HG02973 (cell line): Measurements from ENCODE around the gene CNNM2.

Experiments used
- ATAC-seq: cut with Tn5 transposase; IDR thresholded peaks from one replicate; pipeline ENCODE4 v1.9.1; 2021; ENCODE audit warnings: moderate library complexity; ENCODE audit not compliant: unreplicated experiment

CNNM2 gene

DNA sequence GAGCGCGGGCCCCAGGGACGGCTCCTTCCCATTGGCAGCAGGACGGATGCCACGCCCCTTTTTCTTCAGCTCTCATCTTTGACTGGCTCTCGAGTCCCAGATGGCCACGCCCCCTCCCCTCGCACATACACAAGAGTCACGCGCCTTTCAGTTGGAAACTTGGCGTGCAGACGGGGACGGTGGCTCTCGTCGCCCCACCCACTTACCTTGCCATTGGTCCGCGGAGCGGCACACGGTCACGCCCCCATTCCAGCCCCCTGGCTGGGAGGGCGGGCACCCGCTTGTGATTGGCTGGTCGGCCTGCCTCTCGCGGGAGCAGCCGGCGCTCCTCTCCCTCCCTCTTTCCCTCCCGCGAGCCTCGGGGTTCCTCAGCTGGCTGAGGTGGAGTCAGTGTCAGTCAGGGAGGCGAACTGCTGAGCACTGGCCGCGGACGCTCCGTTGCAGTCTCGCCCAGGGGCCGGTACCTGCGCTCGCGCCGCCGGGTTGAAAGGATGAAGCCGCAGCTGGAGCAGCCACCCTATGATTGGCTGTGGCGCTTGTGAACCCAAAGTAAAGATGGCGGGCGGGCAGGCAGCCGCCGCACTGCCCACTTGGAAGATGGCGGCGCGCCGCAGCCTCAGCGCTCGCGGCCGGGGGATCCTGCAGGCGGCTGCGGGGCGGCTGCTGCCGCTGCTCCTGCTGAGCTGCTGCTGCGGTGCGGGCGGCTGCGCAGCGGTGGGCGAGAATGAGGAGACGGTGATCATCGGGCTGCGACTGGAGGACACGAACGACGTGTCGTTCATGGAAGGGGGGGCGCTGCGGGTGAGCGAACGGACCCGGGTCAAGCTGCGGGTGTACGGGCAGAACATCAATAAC lies at the start of gene CNNM2:
Gene CNNM2, plus strand, starts transcription at position 333 of the 855 bp plus-strand sequence. Its CDS starts 187 bp downstream, at position 520.
- peak; percentile 85 for ATAC-seq

DNA sequence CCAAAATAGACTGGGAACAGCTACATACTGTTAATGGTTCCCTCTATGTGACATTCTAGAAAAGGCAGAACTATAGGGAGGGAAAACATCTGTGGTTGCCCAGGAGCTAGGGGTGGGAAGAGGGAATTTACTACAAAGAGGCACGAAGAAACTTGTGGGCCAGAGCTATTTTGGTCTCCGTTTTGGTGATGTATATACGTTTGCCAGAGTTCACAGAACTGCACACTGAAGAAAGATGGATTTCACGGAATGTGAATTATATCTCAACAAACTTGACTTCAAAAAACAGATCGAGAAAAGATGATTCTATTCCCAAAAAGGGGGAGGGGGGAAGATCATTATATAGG lies 49.2 kb upstream of the CNNM2 start:
- ATAC-seq = no peak

- no peak for ATAC-seq
These were observed 48.6 kb upstream of the CNNM2 start, which contains the start of gene AS3MT for GRCh38 chr10:102869258-102870198. Gene AS3MT, plus strand, starts transcription at chr10:102869470. Its CDS starts 123 bp downstream, at chr10:102869593.

DNA sequence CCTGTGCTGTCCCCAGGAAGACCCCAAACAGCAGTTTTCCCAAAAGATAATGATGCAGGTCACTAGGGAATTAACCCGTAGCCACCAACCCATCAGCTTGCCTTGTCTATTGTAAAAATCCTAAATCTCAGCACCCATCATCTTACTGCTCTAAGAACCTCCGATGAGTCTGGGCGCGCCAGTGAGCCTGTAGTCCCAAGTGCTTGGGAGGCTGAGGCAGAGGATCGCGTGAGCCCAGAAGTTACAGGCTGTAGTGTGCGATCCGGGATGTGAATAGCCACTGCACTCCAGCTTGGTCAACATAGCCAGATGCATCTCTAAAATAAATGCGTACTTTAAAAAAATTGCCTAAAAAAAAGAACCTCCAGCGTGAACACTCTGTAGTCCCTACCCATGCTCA lies 47.9 kb upstream of the CNNM2 start:
- ATAC-seq = no peak

DNA sequence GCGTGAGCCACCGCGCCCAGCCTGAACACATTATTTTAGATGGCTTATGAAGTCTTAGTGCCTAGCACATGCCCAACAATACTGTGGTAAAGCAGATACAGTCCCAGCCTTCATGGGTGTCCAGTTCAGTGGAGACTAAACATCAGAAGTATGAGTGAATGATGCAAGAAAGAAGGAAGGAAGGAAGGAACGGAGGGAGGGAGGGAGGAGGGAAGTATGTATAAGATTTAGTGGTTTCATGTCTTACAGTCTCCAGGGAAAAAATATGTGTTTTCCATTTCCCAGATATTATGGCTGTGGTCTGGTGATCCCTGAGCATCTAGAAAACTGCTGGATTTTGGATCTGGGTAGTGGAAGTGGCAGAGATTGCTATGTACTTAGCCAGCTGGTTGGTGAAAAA lies 45.9 kb upstream of the CNNM2 start:
- ATAC-seq = no peak

DNA sequence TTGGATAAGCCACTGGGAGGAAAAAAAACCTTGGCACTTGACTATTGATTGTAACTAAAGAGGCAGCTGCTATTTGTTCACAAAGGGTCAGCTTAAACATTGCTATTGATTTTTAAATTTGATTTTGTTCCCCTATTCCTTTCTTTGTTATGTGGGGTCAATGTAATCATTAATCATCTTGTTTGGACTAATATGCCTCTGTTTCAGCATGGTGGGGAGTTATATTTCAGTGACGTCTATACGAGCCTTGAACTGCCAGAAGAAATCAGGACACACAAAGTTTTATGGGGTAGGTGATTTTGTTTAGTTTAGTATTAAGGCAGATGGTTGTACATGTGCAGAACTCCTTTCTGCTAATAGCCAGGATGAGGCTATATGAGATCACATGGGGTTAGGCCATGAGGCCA lies 41.3 kb upstream of the CNNM2 start:
- no peak for ATAC-seq

- ATAC-seq = no peak
These were observed 39.5 kb upstream of the CNNM2 start for GRCh38 chr10:102878629-102879028.

- ATAC-seq = no peak
These were observed 37.8 kb upstream of the CNNM2 start for GRCh38 chr10:102880256-102880655.

- no peak for ATAC-seq
These were observed 30.0 kb upstream of the CNNM2 start for GRCh38 chr10:102888048-102888447.

- no peak for ATAC-seq
These were observed 23.5 kb upstream of the CNNM2 start for GRCh38 chr10:102894466-102895213.

DNA sequence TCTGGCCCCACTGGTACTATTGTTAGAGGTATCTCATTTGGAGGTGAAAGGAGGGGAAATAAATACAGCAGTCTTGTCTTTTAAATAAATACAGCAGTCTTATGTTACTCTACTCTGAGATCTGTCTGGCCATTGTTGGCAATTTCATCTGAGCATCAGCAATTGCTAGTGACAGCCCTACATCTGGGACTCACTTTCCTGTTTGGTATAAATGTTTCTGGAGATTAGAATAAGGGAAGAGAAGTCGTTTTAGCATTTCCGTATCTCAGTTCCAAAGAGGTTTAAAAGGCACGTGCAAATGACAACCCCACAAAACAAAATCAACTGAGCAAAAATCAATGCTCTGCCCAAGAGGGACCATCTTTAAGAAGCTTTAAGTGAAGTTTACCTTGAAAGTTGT lies 18.1 kb upstream of the CNNM2 start:
- ATAC-seq = no peak

GRCh38 chr10:102904346-102904745 lies 13.7 kb upstream of the CNNM2 start:
- no peak for ATAC-seq

GRCh38 chr10:102906507-102906906 lies 11.6 kb upstream of the CNNM2 start:
- ATAC-seq = no peak

DNA sequence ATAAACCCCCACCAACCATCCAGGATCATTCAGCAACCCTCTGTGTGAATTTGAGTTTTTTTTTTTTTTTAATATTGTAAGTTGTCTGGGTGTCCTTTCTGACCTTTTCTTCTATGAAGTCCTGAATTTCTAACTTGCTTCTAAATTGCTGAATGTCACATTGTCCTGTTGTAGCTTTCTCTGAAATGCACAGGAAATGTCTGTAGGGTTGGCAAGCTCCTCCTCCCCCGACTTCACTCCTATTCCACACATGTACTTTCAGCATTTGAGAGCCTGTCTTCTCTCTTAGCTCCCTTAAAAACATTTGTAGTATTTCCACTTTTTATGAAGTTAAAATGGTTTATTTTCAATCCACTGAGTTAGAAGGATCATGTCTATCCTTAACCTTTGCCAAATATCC lies 3.3 kb upstream of the CNNM2 start:
- no peak for ATAC-seq

DNA sequence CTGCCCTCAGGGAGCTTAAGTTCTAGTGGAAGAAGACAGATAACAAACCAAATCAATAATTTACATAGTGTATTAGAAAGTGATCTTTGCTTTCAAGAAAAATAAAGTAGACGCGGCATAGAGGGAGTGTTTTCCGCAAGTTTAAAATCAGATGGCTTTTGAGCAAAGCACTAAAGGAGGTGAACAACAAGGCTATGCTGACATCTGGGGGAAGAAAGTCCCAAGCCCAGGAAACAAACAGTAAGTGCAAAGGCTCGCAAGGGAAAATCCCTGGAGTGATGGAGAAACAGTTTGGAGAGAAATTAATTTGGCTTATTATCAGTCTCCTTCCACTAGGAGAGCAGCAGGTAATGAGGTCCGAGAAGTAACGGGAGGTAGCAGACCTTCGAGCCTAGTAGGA lies 1.9 kb upstream of the CNNM2 start:
- no peak for ATAC-seq

GRCh38 chr10:102917314-102917961 lies 656 bp upstream of the CNNM2 start:
- ATAC-seq = peak; percentile 46

DNA sequence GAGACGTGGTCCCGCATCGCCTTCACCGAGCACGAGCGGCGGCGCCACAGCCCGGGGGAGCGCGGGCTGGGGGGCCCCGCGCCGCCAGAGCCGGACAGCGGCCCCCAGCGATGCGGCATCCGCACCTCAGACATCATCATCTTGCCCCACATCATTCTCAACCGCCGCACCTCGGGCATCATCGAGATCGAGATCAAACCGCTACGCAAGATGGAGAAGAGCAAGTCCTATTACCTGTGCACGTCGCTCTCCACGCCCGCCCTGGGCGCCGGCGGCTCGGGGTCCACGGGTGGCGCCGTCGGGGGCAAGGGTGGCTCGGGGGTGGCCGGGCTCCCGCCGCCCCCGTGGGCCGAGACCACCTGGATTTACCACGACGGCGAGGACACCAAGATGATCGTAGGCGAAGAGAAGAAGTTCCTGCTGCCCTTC lies 737 bp downstream of the CNNM2 start:
- peak; percentile 2 for ATAC-seq

DNA sequence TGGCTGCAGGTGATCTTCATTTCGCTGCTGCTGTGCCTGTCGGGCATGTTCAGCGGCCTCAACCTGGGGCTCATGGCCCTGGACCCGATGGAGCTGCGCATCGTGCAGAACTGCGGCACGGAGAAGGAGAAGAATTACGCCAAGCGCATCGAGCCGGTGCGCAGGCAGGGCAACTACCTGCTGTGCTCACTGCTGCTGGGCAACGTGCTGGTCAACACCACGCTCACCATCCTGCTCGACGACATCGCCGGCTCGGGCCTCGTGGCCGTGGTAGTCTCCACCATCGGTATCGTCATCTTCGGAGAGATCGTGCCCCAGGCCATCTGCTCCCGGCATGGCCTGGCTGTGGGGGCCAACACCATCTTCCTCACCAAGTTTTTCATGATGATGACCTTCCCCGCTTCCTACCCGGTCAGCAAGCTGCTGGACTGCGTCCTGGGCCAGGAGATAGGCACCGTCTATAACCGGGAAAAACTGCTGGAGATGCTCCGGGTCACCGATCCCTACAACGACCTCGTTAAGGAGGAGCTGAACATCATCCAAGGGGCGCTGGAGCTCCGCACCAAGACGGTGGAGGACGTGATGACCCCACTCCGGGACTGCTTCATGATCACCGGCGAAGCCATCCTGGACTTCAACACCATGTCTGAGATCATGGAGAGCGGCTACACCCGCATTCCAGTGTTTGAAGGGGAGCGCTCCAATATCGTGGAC lies 1.3 kb downstream of the CNNM2 start:
- ATAC-seq = no peak

DNA sequence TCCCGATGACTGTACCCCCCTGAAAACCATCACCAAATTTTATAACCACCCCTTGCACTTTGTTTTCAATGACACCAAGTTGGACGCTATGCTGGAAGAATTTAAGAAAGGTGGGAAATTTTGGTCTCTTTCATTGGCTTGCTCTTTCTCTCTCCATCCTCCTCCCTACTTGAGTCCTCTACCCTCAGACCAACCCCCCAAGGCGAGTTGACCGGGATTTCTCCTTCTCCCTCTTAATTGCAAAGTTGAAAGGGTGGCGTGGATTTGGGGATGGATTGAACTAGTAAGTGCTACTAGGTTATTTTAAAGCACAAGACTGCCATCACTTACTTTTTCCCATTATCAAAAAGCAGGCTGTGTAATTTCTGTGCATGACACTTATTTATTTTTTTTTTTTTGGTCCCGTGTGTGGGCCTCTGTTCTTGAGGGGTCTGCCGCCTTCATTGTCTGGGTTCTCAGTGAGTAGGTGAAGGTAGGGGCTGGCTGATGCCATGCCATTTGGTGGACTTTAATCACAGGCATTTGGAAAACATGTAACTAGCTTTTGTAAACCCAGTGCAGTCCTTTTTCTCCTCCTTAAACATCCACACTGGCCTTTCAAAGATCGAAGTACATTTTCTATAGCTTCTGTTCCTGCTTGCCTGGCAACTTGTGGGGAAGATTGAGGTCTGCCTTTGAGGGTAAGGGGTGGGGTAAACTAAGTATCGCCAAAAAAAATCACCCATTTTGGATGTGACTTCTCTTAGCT lies 2.1 kb downstream of the CNNM2 start:
- no peak for ATAC-seq
